ENCODE data around the gene UNC13B.
"Not testable (repeated sequence)": the region's sequence is repeated elsewhere in the genome, so short reads cannot be mapped to it uniquely, and the experiment has no call there.

Gene UNC13B

GRCh38 chr9:35164711-35165110, 2.9 kb downstream of the UNC13B start:
- no peak for DNase-seq

- not testable (repeated sequence) for DNase-seq
Observed at GRCh38 chr9:35167429-35167828, 5.6 kb downstream of the UNC13B start.

- no peak for DNase-seq
Observed at GRCh38 chr9:35168963-35169362, 7.2 kb downstream of the UNC13B start.

GRCh38 chr9:35172878-35173277, 11.1 kb downstream of the UNC13B start:
- DNase-seq, result no peak

GRCh38 chr9:35177520-35177919, 15.7 kb downstream of the UNC13B start:
- no peak for DNase-seq

GRCh38 chr9:35179347-35180280, 17.8 kb downstream of the UNC13B start:
- DNase-seq, result no peak

GRCh38 chr9:35180801-35181200, 19.0 kb downstream of the UNC13B start:
- no peak for DNase-seq

- DNase-seq, result not testable (repeated sequence)
Observed at GRCh38 chr9:35182401-35182800, 20.6 kb downstream of the UNC13B start.

- not testable (repeated sequence) for DNase-seq
Observed at GRCh38 chr9:35182996-35183754, 21.4 kb downstream of the UNC13B start.

GRCh38 chr9:35183755-35184480, 22.1 kb downstream of the UNC13B start:
- DNase-seq, result not testable (repeated sequence)

GRCh38 chr9:35186524-35186923, 24.7 kb downstream of the UNC13B start:
- DNase-seq, result no peak

GRCh38 chr9:35190203-35190602, 28.4 kb downstream of the UNC13B start:
- no peak for DNase-seq

- DNase-seq, result no peak
Observed at GRCh38 chr9:35191105-35191504, 29.3 kb downstream of the UNC13B start.

GRCh38 chr9:35193762-35194161, 32.0 kb downstream of the UNC13B start:
- peak in 1 of 2 donors; percentile 7 for DNase-seq

- no peak for DNase-seq
Observed at GRCh38 chr9:35195683-35196082, 33.9 kb downstream of the UNC13B start.

GRCh38 chr9:35198191-35198590, 36.4 kb downstream of the UNC13B start:
- DNase-seq, result no peak

GRCh38 chr9:35203528-35203927, 41.7 kb downstream of the UNC13B start:
- no peak for DNase-seq

- DNase-seq, result no peak
Observed at GRCh38 chr9:35205340-35205739, 43.5 kb downstream of the UNC13B start.

GRCh38 chr9:35211854-35212253, 50.0 kb downstream of the UNC13B start:
- no peak for DNase-seq

- no peak for DNase-seq
Observed at GRCh38 chr9:35220659-35221338, 59.0 kb downstream of the UNC13B start.

GRCh38 chr9:35225677-35226076, 63.9 kb downstream of the UNC13B start:
- no peak for DNase-seq

- DNase-seq, result no peak
Observed at GRCh38 chr9:35226651-35227050, 64.8 kb downstream of the UNC13B start.

Data from inflammatory macrophage (primary cell).